ENCODE results near the gene FHOD3. TPM values are rescaled to one million over a fixed set of nuclear protein-coding genes. Genes with fewer than 3 reads are reported as not detected.

The FHOD3 gene
- total RNA-seq, 6 experiments from 2014 or later = 0.44 to 1.2 (median 0.62) TPM

DNA sequence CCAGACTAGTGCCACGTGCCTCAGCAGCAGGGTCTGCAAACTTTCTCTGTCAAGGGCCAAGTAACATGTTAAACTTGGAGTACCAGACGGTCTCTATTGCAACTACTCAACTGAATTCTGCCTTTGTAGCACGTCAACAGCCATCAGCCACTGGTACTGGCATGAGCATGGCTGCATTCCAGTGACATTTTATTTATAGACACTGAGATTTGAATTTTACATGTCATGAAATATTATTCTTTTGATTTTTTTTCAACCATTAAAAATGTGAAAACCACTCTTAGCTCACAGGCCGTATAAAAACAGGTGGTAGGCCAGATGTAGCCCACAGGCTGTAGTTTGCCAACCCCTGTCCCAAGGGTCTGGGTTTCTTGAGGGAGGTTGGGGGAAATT, 331.6 kb downstream of the FHOD3 start:
- intact Hi-C loops (cut with DNase I) = no loop called here
- Histone ChIP-seq H3K4me1 (no peaks in the 10 kb centered on the region), H3K27ac (no peak overlapping the region), H3K36me3 (no peaks in the 10 kb centered on the region), H3K27me3 (no peaks in the 10 kb centered on the region), H3K9me3 (no peaks in the 10 kb centered on the region), H3K4me3 (no peak overlapping the region)
- no peak for DNase-seq
- no peak for TF ChIP-seq POLR2A (IDR thresholded peaks at IDR 0.05)
- no peak for TF ChIP-seq CTCF (IDR thresholded peaks at IDR 0.05)
- ATAC-seq = no peak
- WGBS (ENCODE audit: insufficient coverage, low coverage, low lambda C conversion rate, missing lambda C conversion rate) = 52% methylated on average over 4 of the region's 4 CpGs

DNA sequence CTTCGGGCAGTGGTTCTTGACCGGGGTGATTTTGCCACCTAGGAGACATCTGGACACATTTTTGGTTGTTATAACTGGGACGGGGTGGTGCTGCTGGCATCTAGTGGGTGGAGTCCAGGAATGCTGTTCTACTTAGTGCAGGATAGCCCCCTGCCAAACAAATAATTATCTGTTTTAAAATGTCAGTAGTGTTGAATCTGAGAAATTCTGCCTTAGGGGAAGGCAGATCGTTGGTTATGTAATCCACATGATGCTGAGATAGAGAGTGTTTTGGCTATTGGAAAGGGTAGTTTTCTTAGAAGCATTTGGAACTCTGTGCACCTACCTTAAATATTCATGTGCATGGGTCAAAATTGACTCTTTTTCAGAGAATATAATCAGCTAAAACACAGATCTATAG, 332.3 kb downstream of the FHOD3 start:
- TF ChIP-seq CTCF (IDR thresholded peaks at IDR 0.05) (no peak), POLR2A (IDR thresholded peaks at IDR 0.05) (no peak)
- Histone ChIP-seq H3K4me3 (no peak overlapping the region), H3K27me3 (no peaks in the 10 kb centered on the region), H3K4me1 (no peaks in the 10 kb centered on the region), H3K27ac (no peak overlapping the region), H3K9me3 (no peaks in the 10 kb centered on the region), H3K36me3 (no peaks in the 10 kb centered on the region)
- intact Hi-C loops (cut with DNase I) = no loop called here
- WGBS (ENCODE audit: insufficient coverage, low coverage, low lambda C conversion rate, missing lambda C conversion rate) = 66% methylated on average over 2 of the region's 4 CpGs
- ATAC-seq (no peak), DNase-seq (no peak)

GRCh38 chr18:36630917-36631316, 333.4 kb downstream of the FHOD3 start:
- intact Hi-C loops (cut with DNase I) = no loop called here
- H3K4me3 ChIP-seq = no peak overlapping the region
- H3K27me3 ChIP-seq = no peaks in the 10 kb centered on the region
- no peaks in the 10 kb centered on the region for H3K4me1 ChIP-seq
- H3K27ac ChIP-seq = no peak overlapping the region
- no peaks in the 10 kb centered on the region for H3K36me3 ChIP-seq
- no peaks in the 10 kb centered on the region for H3K9me3 ChIP-seq
- no peak for DNase-seq
- no CpG with 5 or more reads among the region's 2 CpGs for WGBS (ENCODE audit: insufficient coverage, low coverage, low lambda C conversion rate, missing lambda C conversion rate)
- no peak for ATAC-seq
- TF ChIP-seq POLR2A (IDR thresholded peaks at IDR 0.05) = no peak
- TF ChIP-seq CTCF (IDR thresholded peaks at IDR 0.05) = no peak

DNA sequence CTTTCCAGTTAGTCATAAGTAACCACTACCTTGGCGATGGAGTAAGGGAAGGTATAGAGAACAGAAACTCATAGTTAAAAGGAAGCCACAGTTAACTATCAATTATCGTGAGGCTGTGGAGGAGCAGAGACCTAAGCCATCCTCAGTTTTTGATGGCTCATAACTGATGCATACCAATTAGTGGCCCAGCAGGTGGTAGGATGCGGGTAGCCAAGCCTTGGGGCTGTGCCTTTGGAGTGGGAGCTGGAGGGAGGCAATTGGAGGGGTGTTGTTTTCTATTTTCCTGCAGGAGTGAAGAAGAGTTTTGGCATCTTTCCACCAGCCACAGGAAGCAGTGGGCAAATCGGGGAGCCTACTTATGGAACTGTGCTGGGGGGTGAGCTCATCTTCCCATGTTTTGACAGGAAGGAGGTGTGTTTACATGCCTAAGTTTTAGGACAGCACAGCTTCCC, 336.5 kb downstream of the FHOD3 start:
- Histone ChIP-seq H3K9me3 (no peaks in the 10 kb centered on the region), H3K36me3 (no peaks in the 10 kb centered on the region), H3K4me1 (no peaks in the 10 kb centered on the region), H3K27ac (no peak overlapping the region), H3K4me3 (no peak overlapping the region), H3K27me3 (no peaks in the 10 kb centered on the region)
- DNase-seq (no peak), ATAC-seq (no peak)
- intact Hi-C loops (cut with DNase I) = no loop called here
- TF ChIP-seq CTCF (IDR thresholded peaks at IDR 0.05) (no peak), POLR2A (IDR thresholded peaks at IDR 0.05) (no peak)
- 69% methylated on average over 3 of the region's 4 CpGs for WGBS (ENCODE audit: insufficient coverage, low coverage, low lambda C conversion rate, missing lambda C conversion rate)
